GM12873 (cell line): Measurements from ENCODE around the gene KRT14.

Source experiments
- TF ChIP-seq, protein P1 (sequence below): IDR thresholded peaks from 2 replicates; pipeline ENCODE4 v1.5.1; 2012; ENCODE audit warnings: low read depth, mild to moderate bottlenecking, moderate library complexity, low read length, control low read depth; ENCODE audit not compliant: insufficient read depth; ENCODE audit errors: missing control alignments

Gene KRT14

DNA sequence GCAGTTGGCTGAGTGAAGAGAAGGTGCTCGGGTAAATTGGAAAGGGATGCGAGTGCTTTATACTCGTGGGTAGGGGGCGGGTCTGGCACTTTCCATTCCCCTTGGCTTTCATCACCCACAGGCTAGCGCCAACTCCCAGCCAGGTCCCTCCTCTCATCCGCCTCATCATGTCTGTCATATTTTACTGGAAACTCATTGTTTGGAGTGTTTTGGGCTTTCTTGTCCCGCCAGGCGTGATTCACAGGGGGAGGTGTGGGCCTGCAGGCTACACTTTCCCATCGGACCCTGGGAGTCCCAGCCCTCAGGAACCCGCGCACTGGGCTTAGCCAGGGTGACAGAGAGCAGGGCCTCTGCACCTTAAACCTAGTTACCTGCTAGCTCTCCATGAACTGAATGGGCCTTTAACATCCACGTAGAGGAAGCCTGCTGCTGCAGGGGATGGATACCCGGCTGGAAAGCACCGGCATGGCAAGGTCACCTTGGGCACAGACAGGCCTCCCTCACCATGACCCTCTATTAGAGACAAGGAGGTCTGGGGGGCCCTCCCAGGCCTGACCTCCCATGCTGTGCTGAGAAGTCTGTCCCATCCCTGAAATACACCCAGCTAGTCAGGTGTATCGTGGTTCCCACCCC is at the start of gene KRT14:
TSS of gene KRT14 (minus strand) at position 33 of the 633 bp plus-strand sequence. CDS start 61 bp downstream, outside the sequence.
- TF ChIP-seq, protein P1, sequence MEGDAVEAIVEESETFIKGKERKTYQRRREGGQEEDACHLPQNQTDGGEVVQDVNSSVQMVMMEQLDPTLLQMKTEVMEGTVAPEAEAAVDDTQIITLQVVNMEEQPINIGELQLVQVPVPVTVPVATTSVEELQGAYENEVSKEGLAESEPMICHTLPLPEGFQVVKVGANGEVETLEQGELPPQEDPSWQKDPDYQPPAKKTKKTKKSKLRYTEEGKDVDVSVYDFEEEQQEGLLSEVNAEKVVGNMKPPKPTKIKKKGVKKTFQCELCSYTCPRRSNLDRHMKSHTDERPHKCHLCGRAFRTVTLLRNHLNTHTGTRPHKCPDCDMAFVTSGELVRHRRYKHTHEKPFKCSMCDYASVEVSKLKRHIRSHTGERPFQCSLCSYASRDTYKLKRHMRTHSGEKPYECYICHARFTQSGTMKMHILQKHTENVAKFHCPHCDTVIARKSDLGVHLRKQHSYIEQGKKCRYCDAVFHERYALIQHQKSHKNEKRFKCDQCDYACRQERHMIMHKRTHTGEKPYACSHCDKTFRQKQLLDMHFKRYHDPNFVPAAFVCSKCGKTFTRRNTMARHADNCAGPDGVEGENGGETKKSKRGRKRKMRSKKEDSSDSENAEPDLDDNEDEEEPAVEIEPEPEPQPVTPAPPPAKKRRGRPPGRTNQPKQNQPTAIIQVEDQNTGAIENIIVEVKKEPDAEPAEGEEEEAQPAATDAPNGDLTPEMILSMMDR: no peak

DNA sequence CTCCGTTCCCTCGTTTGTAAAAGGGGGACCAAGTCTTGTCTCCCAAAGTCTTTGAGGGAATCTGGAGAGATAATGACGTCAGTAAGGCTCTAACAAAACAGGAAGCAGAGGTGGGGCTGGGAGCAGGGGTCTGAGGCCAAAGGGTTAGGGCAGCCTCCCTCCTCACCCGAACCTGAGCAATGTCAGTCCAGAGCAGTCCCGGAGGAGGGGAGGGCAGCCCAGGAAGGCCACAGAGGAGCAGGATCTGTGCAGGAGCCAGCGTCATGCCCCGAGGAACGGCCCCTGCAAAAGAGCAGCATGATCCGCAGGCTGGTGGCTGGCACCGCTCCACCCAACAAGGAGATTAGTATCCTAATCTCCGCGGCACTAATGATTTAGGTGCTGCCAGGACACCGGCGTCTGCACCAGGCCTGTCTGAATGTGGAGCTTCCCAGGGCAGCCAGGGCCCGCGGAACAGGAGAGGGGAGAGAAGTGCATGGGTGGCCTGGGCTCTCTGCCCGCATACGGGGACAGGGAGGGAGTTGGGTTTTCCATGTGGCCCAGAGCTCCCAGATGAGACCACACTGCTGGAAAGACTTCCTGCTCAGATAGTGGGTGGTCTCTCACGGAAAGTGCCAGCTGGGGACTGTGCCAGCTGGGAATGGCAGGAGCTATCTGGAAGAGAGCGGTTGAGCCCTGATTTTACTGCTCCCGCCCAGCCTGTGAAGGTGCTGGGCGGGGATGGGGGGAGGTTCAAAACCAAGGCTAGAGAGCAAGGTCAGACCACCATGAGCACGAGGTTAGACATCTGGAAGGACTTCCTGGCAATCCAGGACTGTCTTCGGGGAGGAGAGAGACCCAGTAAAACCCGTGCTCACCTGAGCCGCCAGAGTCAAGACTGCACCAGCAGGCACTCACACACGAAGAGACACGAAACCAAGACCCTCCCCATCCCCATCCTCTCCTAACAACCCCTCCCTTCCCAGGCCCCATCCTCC is 48.7 kb upstream of the KRT14 start:
- TF ChIP-seq, protein P1: no peak

DNA sequence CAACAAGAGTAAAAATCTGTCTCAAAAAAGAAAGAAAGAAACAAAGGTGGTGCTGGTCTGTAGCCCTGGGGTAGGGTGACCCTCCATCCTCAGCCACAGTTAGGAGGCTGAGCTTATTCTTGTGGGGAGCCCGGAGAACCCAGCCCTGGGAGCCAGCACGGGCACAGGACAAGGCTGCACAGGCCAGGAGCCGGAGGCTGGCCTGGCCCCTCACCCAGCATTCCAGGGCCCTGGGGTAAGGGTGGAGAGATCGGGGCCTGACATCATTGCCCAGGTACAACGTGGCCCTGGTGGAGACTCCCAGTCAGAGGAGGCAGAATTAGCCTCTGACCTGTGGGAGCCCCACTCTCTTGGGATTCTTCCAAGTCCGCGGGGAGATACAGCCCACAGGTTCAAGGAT is 47.9 kb upstream of the KRT14 start:
- TF ChIP-seq, protein P1: no peak

DNA sequence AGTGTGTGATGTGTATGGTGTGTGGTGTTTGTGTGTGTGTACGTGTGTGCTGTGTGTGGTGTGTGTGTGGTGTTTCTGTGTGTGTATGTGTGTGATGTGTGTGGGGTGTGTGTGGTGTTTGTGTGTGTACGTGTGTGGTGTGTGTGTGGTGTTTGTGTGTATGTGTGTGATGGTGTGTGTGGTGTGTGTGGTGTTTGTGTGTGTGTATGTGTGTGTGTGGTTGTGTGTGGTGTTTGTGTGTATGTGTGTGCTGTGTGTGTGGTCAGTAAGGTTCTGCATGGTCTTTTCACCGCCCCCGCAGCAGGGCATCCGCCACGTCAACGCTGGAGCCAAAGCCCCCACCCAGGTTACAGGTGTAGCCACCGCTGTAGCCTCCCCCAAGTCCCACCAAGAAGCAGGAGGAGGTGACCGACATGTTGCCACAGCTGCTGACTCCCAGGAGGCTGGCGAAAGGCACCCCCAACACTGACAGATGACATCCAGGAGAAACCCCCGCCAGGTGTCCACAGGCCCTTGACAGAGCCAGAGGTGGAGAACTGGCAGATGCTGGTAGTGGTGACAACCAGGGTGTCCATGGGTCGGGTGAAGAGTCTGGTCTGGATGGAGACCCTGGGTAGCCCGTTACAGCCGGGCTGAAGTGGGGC is 47.0 kb upstream of the KRT14 start:
- TF ChIP-seq, protein P1: no peak

DNA sequence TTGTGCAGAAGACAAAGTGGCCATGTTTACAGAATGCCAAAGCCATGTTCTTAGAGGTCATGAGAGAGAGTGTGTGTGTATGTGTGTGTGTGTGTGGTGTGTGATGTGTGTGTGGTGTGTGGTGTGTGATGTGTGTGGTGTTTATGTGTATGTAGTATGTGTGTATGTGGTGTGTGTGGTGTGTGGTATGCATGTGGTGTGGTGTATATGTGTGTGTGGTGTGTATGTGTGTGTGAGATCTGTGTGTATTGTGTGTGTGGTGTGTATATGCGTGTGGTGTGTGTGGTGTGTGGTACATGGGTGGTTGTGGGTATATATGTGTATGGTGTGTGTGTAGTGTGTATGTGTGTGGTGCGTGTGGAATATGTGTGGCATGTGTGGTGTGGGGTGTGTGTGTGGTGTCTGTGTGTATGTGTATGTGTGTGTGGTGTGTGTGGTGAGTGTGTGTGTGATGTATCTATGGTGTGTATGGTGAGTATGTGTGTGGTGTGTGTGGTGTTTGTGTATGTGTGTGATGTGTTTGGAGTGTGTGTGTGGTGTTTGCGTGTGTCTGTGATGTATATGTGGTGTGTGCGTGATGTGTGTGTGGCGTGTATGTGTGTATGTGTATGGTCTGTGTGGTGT is 45.9 kb upstream of the KRT14 start:
- TF ChIP-seq, protein P1: no peak

DNA sequence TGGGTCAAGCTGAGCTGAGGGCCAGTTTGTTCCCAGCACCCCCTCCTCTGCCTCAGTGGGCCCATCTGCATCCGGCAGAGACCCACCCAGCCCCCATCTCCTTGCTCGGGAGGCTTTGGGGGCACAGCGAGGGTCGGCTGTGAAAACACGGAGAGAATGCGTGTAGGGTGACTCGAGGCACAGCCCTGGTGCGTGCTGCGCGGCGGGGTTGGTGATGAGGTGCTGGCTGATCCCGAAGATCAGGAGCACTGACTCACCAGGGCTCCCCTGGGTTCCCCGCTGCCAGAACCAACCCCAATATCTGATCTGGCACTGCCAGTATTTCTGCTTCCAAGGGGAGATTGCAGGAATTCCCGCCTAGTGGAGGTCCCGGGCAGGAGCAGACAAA is 45.2 kb upstream of the KRT14 start:
- TF ChIP-seq, protein P1: no peak
